Glomerular visceral epithelial cell (primary cell): ENCODE results near the gene LHCGR.
A peak's percentile ranks its signal among the peaks of the same experiment; 100 is the strongest.
"Not testable (repeated sequence)": the region's sequence is repeated elsewhere in the genome, so short reads cannot be mapped to it uniquely, and the experiment has no call there.

ENCODE experiments used
- DNase-seq: peaks from one replicate; pipeline ENCODE4 v3.0.0-alpha.2; 2016; ENCODE audit errors: extremely low spot score

The LHCGR gene

GRCh38 chr2:48747319-48747718 lies 8.2 kb downstream of the LHCGR start:
- no peak for DNase-seq

- DNase-seq = not testable (repeated sequence)
Measured at GRCh38 chr2:48739236-48739635, 16.3 kb downstream of the LHCGR start.

GRCh38 chr2:48738806-48739205 lies 16.7 kb downstream of the LHCGR start:
- DNase-seq = no peak

- DNase-seq = no peak
Measured at GRCh38 chr2:48736251-48736650, 19.3 kb downstream of the LHCGR start.

GRCh38 chr2:48734576-48735303 lies 20.8 kb downstream of the LHCGR start:
- no peak for DNase-seq

- DNase-seq = no peak
Measured at GRCh38 chr2:48733067-48733503, 22.4 kb downstream of the LHCGR start.

- DNase-seq = no peak
Measured at GRCh38 chr2:48728840-48729239, 26.7 kb downstream of the LHCGR start.

- no peak for DNase-seq
Measured at GRCh38 chr2:48728295-48728694, 27.2 kb downstream of the LHCGR start.

GRCh38 chr2:48727560-48727959 lies 28.0 kb downstream of the LHCGR start:
- DNase-seq = no peak

- no peak for DNase-seq
Measured at GRCh38 chr2:48725696-48726494, 29.6 kb downstream of the LHCGR start.

GRCh38 chr2:48724278-48724677 lies 31.2 kb downstream of the LHCGR start:
- DNase-seq = no peak

- DNase-seq = no peak
Measured at GRCh38 chr2:48723129-48723528, 32.4 kb downstream of the LHCGR start.

GRCh38 chr2:48722391-48722790 lies 33.1 kb downstream of the LHCGR start:
- DNase-seq = no peak

- no peak for DNase-seq
Measured at GRCh38 chr2:48721158-48721557, 34.4 kb downstream of the LHCGR start.

GRCh38 chr2:48719480-48720177 lies 35.9 kb downstream of the LHCGR start:
- DNase-seq = no peak

- no peak for DNase-seq
Measured at GRCh38 chr2:48717846-48718245, 37.7 kb downstream of the LHCGR start.

GRCh38 chr2:48715956-48716355 lies 39.6 kb downstream of the LHCGR start:
- no peak for DNase-seq

- DNase-seq = peak; percentile 1
Measured at GRCh38 chr2:48715042-48715899, 40.3 kb downstream of the LHCGR start.

- DNase-seq = no peak
Measured at GRCh38 chr2:48714245-48714644, 41.3 kb downstream of the LHCGR start.

GRCh38 chr2:48713647-48714046 lies 41.9 kb downstream of the LHCGR start:
- DNase-seq = no peak

GRCh38 chr2:48712151-48712550 lies 43.4 kb downstream of the LHCGR start:
- DNase-seq = no peak

- DNase-seq = no peak
Measured at GRCh38 chr2:48711343-48711742, 44.2 kb downstream of the LHCGR start.
